ENCODE data around the gene KLHL26.

DNA sequence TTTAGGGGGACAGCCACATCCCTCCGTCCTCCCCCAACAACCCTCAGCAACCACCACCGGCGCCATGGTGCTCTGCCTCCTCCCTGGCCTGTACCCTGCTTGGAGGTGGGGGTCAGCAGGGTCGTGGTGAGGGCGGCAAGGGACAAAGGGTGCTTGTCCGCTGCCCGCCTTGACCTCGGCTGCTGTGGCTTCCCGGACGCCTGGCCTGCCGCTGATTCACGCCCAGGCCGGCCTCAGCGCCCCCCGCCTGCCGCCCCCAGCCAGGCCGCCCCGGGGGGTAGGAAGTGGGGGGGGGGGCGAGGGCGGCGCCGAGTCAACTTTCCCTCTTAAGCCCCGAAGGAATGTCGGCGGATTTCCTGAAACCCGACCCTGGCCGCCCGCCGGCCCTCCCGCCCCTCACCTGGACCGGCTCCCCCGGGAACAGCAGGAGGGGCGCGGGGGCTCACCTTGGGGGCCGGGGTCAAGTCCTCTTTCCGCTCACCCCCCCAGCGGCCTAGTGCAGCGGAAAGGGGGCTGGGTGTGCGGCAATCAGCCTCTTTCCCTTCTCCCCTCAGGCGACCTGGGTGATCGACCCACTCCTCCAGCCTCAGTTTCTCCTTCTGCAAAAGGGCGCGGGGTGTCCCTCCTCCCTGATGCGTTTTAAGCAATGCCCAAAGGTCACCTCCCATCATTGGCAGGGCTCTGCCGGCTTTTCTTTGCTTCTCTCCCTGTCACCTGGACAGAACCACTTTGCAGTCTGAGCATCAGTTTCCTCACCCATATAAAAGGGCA, 26.1 kb upstream of the KLHL26 start:
- TF ChIP-seq, protein P1, sequence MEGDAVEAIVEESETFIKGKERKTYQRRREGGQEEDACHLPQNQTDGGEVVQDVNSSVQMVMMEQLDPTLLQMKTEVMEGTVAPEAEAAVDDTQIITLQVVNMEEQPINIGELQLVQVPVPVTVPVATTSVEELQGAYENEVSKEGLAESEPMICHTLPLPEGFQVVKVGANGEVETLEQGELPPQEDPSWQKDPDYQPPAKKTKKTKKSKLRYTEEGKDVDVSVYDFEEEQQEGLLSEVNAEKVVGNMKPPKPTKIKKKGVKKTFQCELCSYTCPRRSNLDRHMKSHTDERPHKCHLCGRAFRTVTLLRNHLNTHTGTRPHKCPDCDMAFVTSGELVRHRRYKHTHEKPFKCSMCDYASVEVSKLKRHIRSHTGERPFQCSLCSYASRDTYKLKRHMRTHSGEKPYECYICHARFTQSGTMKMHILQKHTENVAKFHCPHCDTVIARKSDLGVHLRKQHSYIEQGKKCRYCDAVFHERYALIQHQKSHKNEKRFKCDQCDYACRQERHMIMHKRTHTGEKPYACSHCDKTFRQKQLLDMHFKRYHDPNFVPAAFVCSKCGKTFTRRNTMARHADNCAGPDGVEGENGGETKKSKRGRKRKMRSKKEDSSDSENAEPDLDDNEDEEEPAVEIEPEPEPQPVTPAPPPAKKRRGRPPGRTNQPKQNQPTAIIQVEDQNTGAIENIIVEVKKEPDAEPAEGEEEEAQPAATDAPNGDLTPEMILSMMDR (IDR thresholded peaks at IDR 0.05), result no peak
- TF ChIP-seq POLR2A (IDR thresholded peaks at IDR 0.05), result no peak

Measured in thyroid gland (tissue), 4 donors.